GM23338 (cell line): Measurements from ENCODE around the gene RUNX3. TPM values are rescaled to one million over a fixed set of nuclear protein-coding genes. Genes with fewer than 3 reads are reported as not detected.

Experiments
- ATAC-seq: fragments of 200-7000 bp; cut with Tn5 transposase; 3 replicates; pipeline ENCODE4 v1.9.1; 2020
- DNase-seq: peaks from one replicate; pipeline ENCODE4 v3.0.0-alpha.2; 2015; ENCODE audit warnings: low spot score
- H2AFZ ChIP-seq: fragments of 200-600 bp; sonication (generic); 2 replicates; pipeline ENCODE4 v1.8.0; 2016; ENCODE audit warnings: antibody characterized with exemption, mild to moderate bottlenecking, moderate library complexity
- H3F3A ChIP-seq: fragments of 200-600 bp; sonication (generic); replicated peaks from 2 replicates; pipeline ENCODE4 v1.8.0; 2017; ENCODE audit warnings: antibody characterized with exemption, mixed run types, low read depth
- H3K27ac ChIP-seq: fragments of 200-600 bp; sonication (generic); 2 replicates; pipeline ENCODE4 v1.6.1; 2016; ENCODE audit warnings: low read depth
- H3K27me3 ChIP-seq: fragments of 200-600 bp; sonication (generic); 2 replicates; pipeline ENCODE4 v1.8.0; 2016; ENCODE audit warnings: mild to moderate bottlenecking, mixed run types, moderate library complexity; ENCODE audit not compliant: insufficient read depth
- H3K36me3 ChIP-seq: fragments of 200-600 bp; sonication (generic); 2 replicates; pipeline ENCODE4 v1.8.0; 2016; ENCODE audit warnings: mild to moderate bottlenecking; ENCODE audit not compliant: insufficient read depth
- H3K4me1 ChIP-seq: fragments of 200-600 bp; sonication (generic); 2 replicates; pipeline ENCODE4 v1.8.0; 2016; ENCODE audit warnings: mild to moderate bottlenecking, moderate library complexity; ENCODE audit not compliant: insufficient read depth
- H3K4me2 ChIP-seq: fragments of 200-600 bp; sonication (generic); 2 replicates; pipeline ENCODE4 v1.7.1; 2017; ENCODE audit warnings: mixed run types
- H3K4me3 ChIP-seq: fragments of 200-600 bp; sonication (generic); 2 replicates; pipeline ENCODE4 v1.6.1; 2016; ENCODE audit warnings: mixed run types
- H3K79me2 ChIP-seq: fragments of 200-600 bp; sonication (generic); replicated peaks from 2 replicates; pipeline ENCODE4 v1.8.0; 2017; ENCODE audit warnings: mild to moderate bottlenecking; ENCODE audit not compliant: insufficient read depth
- H3K9me2 ChIP-seq: fragments of 200-600 bp; sonication (generic); 2 replicates; pipeline ENCODE4 v1.8.0; 2017; ENCODE audit not compliant: insufficient read depth
- H4K20me1 ChIP-seq: fragments of 200-600 bp; sonication (generic); replicated peaks from 2 replicates; pipeline ENCODE4 v1.8.0; 2017; ENCODE audit warnings: mild to moderate bottlenecking; ENCODE audit not compliant: insufficient read depth
- H3K27ac Mint-ChIP-seq: 2 replicates; pipeline ENCODE4 v1.8.0; 2020; ENCODE audit warnings: inconsistent platforms, mild to moderate bottlenecking, moderate library complexity, mixed read lengths
- H3K27me3 Mint-ChIP-seq: 3 replicates; pipeline ENCODE4 v1.8.0; 2022; ENCODE audit warnings: low read depth, mild to moderate bottlenecking, moderate library complexity, mixed read lengths, inconsistent platforms; ENCODE audit not compliant: insufficient read depth, poor library complexity
- H3K36me3 Mint-ChIP-seq: 3 replicates; pipeline ENCODE4 v1.8.0; 2021; ENCODE audit warnings: low read depth, mild to moderate bottlenecking, inconsistent platforms, moderate library complexity, mixed read lengths
- H3K4me1 Mint-ChIP-seq: 3 replicates; pipeline ENCODE4 v1.8.0; 2020; ENCODE audit warnings: mild to moderate bottlenecking, inconsistent platforms, mixed read lengths
- H3K4me3 Mint-ChIP-seq: 3 replicates; pipeline ENCODE4 v1.8.0; 2021; ENCODE audit warnings: moderate library complexity, mild to moderate bottlenecking, inconsistent platforms, mixed read lengths
- H3K9me3 Mint-ChIP-seq: 3 replicates; pipeline ENCODE4 v1.8.0; 2020; ENCODE audit warnings: moderate library complexity, mild to moderate bottlenecking, inconsistent platforms, mixed read lengths
- EZH2phosphoT487 ChIP-seq: fragments of 200-600 bp; sonication (generic); IDR thresholded peaks from one replicate; pipeline ENCODE4 v1.8.1; 2018; ENCODE audit warnings: antibody characterized with exemption; ENCODE audit not compliant: unreplicated experiment
- POLR2AphosphoS5 ChIP-seq: IDR thresholded peaks from 2 replicates; pipeline ENCODE4 v1.6.1; 2016; ENCODE audit warnings: antibody characterized with exemption, low read depth
- ZNF331 ChIP-seq: fragments of 250-450 bp; sonication (Bioruptor Pico); IDR thresholded peaks from 2 replicates; pipeline ENCODE4 v1.5.0; 2020; ENCODE audit warnings: low read depth, mild to moderate bottlenecking, moderate library complexity
- polyA plus RNA-seq: library from polyadenylated mRNA; unstranded; fragments of >200 nt; fragmentation: Nextera tagmentation; extraction: Ambion mirVana; gene quantifications from 2 replicates; pipeline ENCODE4 v1.2.1, GENCODE V29; 2016
- total RNA-seq: library from RNA; depleted of rRNA; stranded (reverse); fragments of >200 nt; shearing (Covaris generic); gene quantifications from 2 replicates; pipeline ENCODE4 v1.2.3, GENCODE V29; 2014
- TF ChIP-seq, protein P1 (sequence below): fragments of 250-450 bp; sonication (Bioruptor Pico); IDR thresholded peaks from 2 replicates; pipeline ENCODE4 v1.5.0; 2020; ENCODE audit warnings: mild to moderate bottlenecking, moderate library complexity
- TF ChIP-seq, protein P2 (sequence below): IDR thresholded peaks from 2 replicates; pipeline ENCODE4 v1.6.1; 2016; ENCODE audit warnings: antibody characterized with exemption

Gene RUNX3
- total and polyA plus RNA-seq, 2 experiments from 2014 or later, result 0.23 to 0.73 TPM

GRCh38 chr1:24951337-24951736, 21.3 kb upstream of the RUNX3 start (continued):
- TF ChIP-seq, protein P1, sequence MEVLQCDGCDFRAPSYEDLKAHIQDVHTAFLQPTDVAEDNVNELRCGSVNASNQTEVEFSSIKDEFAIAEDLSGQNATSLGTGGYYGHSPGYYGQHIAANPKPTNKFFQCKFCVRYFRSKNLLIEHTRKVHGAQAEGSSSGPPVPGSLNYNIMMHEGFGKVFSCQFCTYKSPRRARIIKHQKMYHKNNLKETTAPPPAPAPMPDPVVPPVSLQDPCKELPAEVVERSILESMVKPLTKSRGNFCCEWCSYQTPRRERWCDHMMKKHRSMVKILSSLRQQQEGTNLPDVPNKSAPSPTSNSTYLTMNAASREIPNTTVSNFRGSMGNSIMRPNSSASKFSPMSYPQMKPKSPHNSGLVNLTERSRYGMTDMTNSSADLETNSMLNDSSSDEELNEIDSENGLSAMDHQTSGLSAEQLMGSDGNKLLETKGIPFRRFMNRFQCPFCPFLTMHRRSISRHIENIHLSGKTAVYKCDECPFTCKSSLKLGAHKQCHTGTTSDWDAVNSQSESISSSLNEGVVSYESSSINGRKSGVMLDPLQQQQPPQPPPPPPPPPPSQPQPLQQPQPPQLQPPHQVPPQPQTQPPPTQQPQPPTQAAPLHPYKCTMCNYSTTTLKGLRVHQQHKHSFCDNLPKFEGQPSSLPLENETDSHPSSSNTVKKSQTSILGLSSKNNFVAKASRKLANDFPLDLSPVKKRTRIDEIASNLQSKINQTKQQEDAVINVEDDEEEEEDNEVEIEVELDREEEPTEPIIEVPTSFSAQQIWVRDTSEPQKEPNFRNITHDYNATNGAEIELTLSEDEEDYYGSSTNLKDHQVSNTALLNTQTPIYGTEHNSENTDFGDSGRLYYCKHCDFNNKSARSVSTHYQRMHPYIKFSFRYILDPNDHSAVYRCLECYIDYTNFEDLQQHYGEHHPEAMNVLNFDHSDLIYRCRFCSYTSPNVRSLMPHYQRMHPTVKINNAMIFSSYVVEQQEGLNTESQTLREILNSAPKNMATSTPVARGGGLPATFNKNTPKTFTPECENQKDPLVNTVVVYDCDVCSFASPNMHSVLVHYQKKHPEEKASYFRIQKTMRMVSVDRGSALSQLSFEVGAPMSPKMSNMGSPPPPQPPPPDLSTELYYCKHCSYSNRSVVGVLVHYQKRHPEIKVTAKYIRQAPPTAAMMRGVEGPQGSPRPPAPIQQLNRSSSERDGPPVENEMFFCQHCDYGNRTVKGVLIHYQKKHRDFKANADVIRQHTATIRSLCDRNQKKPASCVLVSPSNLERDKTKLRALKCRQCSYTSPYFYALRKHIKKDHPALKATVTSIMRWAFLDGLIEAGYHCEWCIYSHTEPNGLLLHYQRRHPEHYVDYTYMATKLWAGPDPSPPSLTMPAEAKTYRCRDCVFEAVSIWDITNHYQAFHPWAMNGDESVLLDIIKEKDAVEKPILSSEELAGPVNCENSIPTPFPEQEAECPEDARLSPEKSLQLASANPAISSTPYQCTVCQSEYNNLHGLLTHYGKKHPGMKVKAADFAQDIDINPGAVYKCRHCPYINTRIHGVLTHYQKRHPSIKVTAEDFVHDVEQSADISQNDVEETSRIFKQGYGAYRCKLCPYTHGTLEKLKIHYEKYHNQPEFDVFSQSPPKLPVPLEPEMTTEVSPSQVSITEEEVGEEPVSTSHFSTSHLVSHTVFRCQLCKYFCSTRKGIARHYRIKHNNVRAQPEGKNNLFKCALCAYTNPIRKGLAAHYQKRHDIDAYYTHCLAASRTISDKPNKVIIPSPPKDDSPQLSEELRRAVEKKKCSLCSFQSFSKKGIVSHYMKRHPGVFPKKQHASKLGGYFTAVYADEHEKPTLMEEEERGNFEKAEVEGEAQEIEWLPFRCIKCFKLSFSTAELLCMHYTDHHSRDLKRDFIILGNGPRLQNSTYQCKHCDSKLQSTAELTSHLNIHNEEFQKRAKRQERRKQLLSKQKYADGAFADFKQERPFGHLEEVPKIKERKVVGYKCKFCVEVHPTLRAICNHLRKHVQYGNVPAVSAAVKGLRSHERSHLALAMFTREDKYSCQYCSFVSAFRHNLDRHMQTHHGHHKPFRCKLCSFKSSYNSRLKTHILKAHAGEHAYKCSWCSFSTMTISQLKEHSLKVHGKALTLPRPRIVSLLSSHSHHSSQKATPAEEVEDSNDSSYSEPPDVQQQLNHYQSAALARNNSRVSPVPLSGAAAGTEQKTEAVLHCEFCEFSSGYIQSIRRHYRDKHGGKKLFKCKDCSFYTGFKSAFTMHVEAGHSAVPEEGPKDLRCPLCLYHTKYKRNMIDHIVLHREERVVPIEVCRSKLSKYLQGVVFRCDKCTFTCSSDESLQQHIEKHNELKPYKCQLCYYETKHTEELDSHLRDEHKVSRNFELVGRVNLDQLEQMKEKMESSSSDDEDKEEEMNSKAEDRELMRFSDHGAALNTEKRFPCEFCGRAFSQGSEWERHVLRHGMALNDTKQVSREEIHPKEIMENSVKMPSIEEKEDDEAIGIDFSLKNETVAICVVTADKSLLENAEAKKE (CRISPR knock-in tag), result no peak
- no peak for TF ChIP-seq EZH2phosphoT487
- TF ChIP-seq, protein P2, sequence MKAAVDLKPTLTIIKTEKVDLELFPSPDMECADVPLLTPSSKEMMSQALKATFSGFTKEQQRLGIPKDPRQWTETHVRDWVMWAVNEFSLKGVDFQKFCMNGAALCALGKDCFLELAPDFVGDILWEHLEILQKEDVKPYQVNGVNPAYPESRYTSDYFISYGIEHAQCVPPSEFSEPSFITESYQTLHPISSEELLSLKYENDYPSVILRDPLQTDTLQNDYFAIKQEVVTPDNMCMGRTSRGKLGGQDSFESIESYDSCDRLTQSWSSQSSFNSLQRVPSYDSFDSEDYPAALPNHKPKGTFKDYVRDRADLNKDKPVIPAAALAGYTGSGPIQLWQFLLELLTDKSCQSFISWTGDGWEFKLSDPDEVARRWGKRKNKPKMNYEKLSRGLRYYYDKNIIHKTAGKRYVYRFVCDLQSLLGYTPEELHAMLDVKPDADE, result no peak

DNA sequence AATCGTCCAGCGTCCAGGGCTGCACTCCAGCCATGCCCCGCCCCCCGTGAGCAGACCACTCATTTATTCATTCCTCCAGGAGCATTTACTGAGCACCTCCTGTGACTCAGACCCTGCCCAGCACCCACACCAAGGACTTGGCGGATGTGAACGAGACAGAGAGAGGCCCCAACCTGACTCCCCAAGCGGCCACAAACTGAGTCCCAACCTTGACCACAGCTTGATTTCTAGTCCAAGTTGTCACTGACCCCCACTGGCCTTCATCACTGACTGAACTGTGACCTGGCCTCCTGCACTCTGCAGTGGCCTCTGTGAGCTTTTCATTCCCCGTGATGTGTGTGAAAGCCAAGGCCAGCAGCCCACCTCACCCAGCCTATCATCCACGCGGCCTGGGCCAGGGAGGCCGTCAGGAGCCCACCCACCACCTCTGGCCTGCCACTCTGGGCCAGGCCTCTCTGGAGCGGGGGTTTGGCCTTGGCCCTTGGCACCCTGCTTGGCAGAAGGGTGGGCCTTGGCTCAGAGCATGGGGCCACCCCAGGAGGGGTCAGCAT, 19.3 kb upstream of the RUNX3 start:
- H4K20me1 ChIP-seq, result no peaks in the 10 kb centered on the region
- no peaks in the 10 kb centered on the region for H3K36me3 ChIP-seq
- Mint-ChIP-seq H3K4me1 (peaks cover 38% of the 10 kb centered on the region), H3K9me3 (no peaks in the 10 kb centered on the region; the same call in 1 of the 3 replicates), H3K27me3 (peaks cover 7% of the 10 kb centered on the region), H3K27ac (peak overlapping the region; percentile 31; the same call in 1 of the 2 replicates), H3K36me3 (no peaks in the 10 kb centered on the region), H3K4me3 (no peak overlapping the region)
- ATAC-seq (no peak), DNase-seq (no peak)
- no peaks in the 10 kb centered on the region for H3K27me3 ChIP-seq
- H3K4me2 ChIP-seq, result no peak overlapping the region
- no peak overlapping the region for H3K27ac ChIP-seq
- H2AFZ ChIP-seq, result peak overlapping the region; percentile 85; the same call in 1 of the 2 replicates
- no peaks in the 10 kb centered on the region for H3K9me2 ChIP-seq
- H3K4me1 ChIP-seq, result peaks cover 15% of the 10 kb centered on the region; the same call in 1 of the 2 replicates
- no peaks in the 10 kb centered on the region for H3F3A ChIP-seq
- H3K79me2 ChIP-seq, result no peaks in the 10 kb centered on the region
- no peak overlapping the region for H3K4me3 ChIP-seq
- TF ChIP-seq, protein P1 (CRISPR knock-in tag), result no peak
- no peak for TF ChIP-seq ZNF331 (CRISPR knock-in tag)
- no peak for TF ChIP-seq EZH2phosphoT487
- TF ChIP-seq POLR2AphosphoS5, result no peak
